OCI-LY3 (cell line): ENCODE measurements around the gene FAM181A.

Experiments used
- H2AFZ ChIP-seq: fragments of 200-600, 300-600 bp; shearing (Covaris generic); 2 replicates; pipeline ENCODE4 v1.6.0; 2014; ENCODE audit warnings: antibody characterized with exemption, low read depth, low read length
- H3K27ac ChIP-seq: fragments of 200-600, 300-600 bp; sonication (generic); 2 replicates; pipeline ENCODE4 v1.5.1; 2014; ENCODE audit warnings: mild to moderate bottlenecking, low read length, moderate library complexity, mixed read lengths
- H3K27me3 ChIP-seq: fragments of 200-600, 300-600 bp; sonication (generic); 2 replicates; pipeline ENCODE4 v1.6.1; 2014; ENCODE audit warnings: low read depth, low read length, mixed read lengths
- H3K36me3 ChIP-seq: fragments of 200-600, 300-600 bp; sonication (generic); replicated peaks from 2 replicates; pipeline ENCODE3; 2014; ENCODE audit warnings: low read depth, low read length, mixed read lengths
- H3K4me1 ChIP-seq: fragments of 300-600, 200-600 bp; sonication (generic); 2 replicates; pipeline ENCODE4 v1.6.1; 2014; ENCODE audit warnings: low read length, mixed read lengths
- H3K4me2 ChIP-seq: fragments of 200-600, 300-600 bp; sonication (generic); 2 replicates; pipeline ENCODE4 v1.6.1; 2014; ENCODE audit warnings: low read length, mixed read lengths
- H3K4me3 ChIP-seq: fragments of 300-600, 200-600 bp; sonication (generic); 2 replicates; pipeline ENCODE4 v1.5.1; 2014; ENCODE audit warnings: antibody characterized with exemption, mild to moderate bottlenecking, low read length, moderate library complexity
- H3K79me2 ChIP-seq: fragments of 300-600, 200-600 bp; shearing (Covaris generic); 2 replicates; pipeline ENCODE4 v1.6.1; 2014; ENCODE audit warnings: mild to moderate bottlenecking, low read length, mixed read lengths
- H3K9ac ChIP-seq: fragments of 300-600, 200-600 bp; shearing (Covaris generic); 2 replicates; pipeline ENCODE4 v1.6.0; 2014; ENCODE audit warnings: mild to moderate bottlenecking, low read length, moderate library complexity
- H3K9me3 ChIP-seq: fragments of 200-600, 300-600 bp; shearing (Covaris generic); 2 replicates; pipeline ENCODE4 v1.6.1; 2014; ENCODE audit warnings: low read length, mixed read lengths; ENCODE audit not compliant: insufficient read depth
- H4K20me1 ChIP-seq: fragments of 200-600, 300-600 bp; sonication (generic); 2 replicates; pipeline ENCODE4 v1.6.1; 2016; ENCODE audit warnings: low read length, mixed read lengths; ENCODE audit not compliant: insufficient read depth
- CTCF ChIP-seq: fragments of 200-600, 300-600 bp; sonication (generic); IDR thresholded peaks from 2 replicates; pipeline ENCODE4 v1.5.1; 2014; ENCODE audit warnings: antibody characterized with exemption, low read length, low read depth
- EZH2phosphoT487 ChIP-seq: fragments of 200-600 bp; shearing (Covaris generic); IDR thresholded peaks from 2 replicates; pipeline ENCODE4 v1.6.1; 2018; ENCODE audit warnings: antibody characterized with exemption, mixed run types, low read depth

The FAM181A gene

GRCh38 chr14:93930296-93930988 lies 3.3 kb downstream of the FAM181A start:
- peaks cover 16% of the 10 kb centered on the region for H3K4me1 ChIP-seq
- no peak overlapping the region for H3K4me3 ChIP-seq
- no peaks in the 10 kb centered on the region for H4K20me1 ChIP-seq
- no peaks in the 10 kb centered on the region for H3K27me3 ChIP-seq
- H2AFZ ChIP-seq, result no peak overlapping the region
- H3K4me2 ChIP-seq, result no peak overlapping the region
- no peak overlapping the region for H3K9ac ChIP-seq
- H3K79me2 ChIP-seq, result no peaks in the 10 kb centered on the region
- no peaks in the 10 kb centered on the region for H3K9me3 ChIP-seq
- TF ChIP-seq EZH2phosphoT487, result no peak
- TF ChIP-seq CTCF, result no peak
- no peak overlapping the region for H3K27ac ChIP-seq
- no peaks in the 10 kb centered on the region for H3K36me3 ChIP-seq

GRCh38 chr14:93930989-93931307 lies 3.8 kb downstream of the FAM181A start:
- no peak overlapping the region for H3K4me3 ChIP-seq
- no peaks in the 10 kb centered on the region for H3K9me3 ChIP-seq
- H3K36me3 ChIP-seq, result no peaks in the 10 kb centered on the region
- no peaks in the 10 kb centered on the region for H4K20me1 ChIP-seq
- TF ChIP-seq CTCF (no peak), EZH2phosphoT487 (no peak)
- H3K27me3 ChIP-seq, result no peaks in the 10 kb centered on the region
- peaks cover 16% of the 10 kb centered on the region for H3K4me1 ChIP-seq
- no peak overlapping the region for H3K9ac ChIP-seq
- H3K79me2 ChIP-seq, result no peaks in the 10 kb centered on the region
- H3K4me2 ChIP-seq, result no peak overlapping the region
- H2AFZ ChIP-seq, result no peak overlapping the region
- H3K27ac ChIP-seq, result no peak overlapping the region

GRCh38 chr14:93932642-93933041 lies 5.5 kb downstream of the FAM181A start:
- no peaks in the 10 kb centered on the region for H3K36me3 ChIP-seq
- H3K27me3 ChIP-seq, result no peaks in the 10 kb centered on the region
- H3K9ac ChIP-seq, result no peak overlapping the region
- H3K27ac ChIP-seq, result no peak overlapping the region
- H3K9me3 ChIP-seq, result no peaks in the 10 kb centered on the region
- H2AFZ ChIP-seq, result no peak overlapping the region
- no peak overlapping the region for H3K4me3 ChIP-seq
- H3K4me1 ChIP-seq, result peaks cover 9% of the 10 kb centered on the region
- no peak for TF ChIP-seq EZH2phosphoT487
- no peaks in the 10 kb centered on the region for H3K79me2 ChIP-seq
- H3K4me2 ChIP-seq, result no peak overlapping the region
- no peaks in the 10 kb centered on the region for H4K20me1 ChIP-seq

- Histone ChIP-seq H3K9ac (no peak overlapping the region), H3K79me2 (no peaks in the 10 kb centered on the region), H3K4me3 (no peak overlapping the region), H2AFZ (no peak overlapping the region), H3K27ac (no peak overlapping the region), H3K4me2 (no peak overlapping the region), H3K27me3 (no peaks in the 10 kb centered on the region), H4K20me1 (no peaks in the 10 kb centered on the region), H3K9me3 (no peaks in the 10 kb centered on the region), H3K4me1 (peaks cover 11% of the 10 kb centered on the region), H3K36me3 (no peaks in the 10 kb centered on the region)
- no peak for TF ChIP-seq EZH2phosphoT487
- TF ChIP-seq CTCF, result no peak
Observed at GRCh38 chr14:93935213-93935612, 8.1 kb downstream of the FAM181A start.

- peaks cover 11% of the 10 kb centered on the region for H3K4me1 ChIP-seq
Observed at GRCh38 chr14:93936245-93936644, 9.1 kb downstream of the FAM181A start.

More at GRCh38 chr14:93936245-93936644, 9.1 kb downstream of the FAM181A start:
- no peak overlapping the region for H3K27ac ChIP-seq
- no peaks in the 10 kb centered on the region for H4K20me1 ChIP-seq
- H3K4me2 ChIP-seq, result no peak overlapping the region
- TF ChIP-seq CTCF (peak; percentile 71), EZH2phosphoT487 (no peak)
- H3K9ac ChIP-seq, result no peak overlapping the region
- no peaks in the 10 kb centered on the region for H3K79me2 ChIP-seq
- no peak overlapping the region for H2AFZ ChIP-seq
- H3K4me3 ChIP-seq, result no peak overlapping the region
- H3K9me3 ChIP-seq, result no peaks in the 10 kb centered on the region
- no peaks in the 10 kb centered on the region for H3K27me3 ChIP-seq
- H3K36me3 ChIP-seq, result no peaks in the 10 kb centered on the region
